Natural killer cell (primary cell): ENCODE measurements around the gene AGO1. TPM values are rescaled to one million over a fixed set of nuclear protein-coding genes. Genes with fewer than 3 reads are reported as not detected.
A peak's percentile ranks its signal among the peaks of the same experiment; 100 is the strongest.
"Not testable (repeated sequence)": the region's sequence is repeated elsewhere in the genome, so short reads cannot be mapped to it uniquely, and the experiment has no call there.

Experiments
- ATAC-seq, 3 donors: fragments of 150-1000 bp in 2 of 3; fragments of 200-7000 bp in 1 of 3; cut with Tn5 transposase; 1 replicate in 1 of 3; 2 replicates in 2 of 3; pipeline ENCODE4 v1.10.0; 2021; ENCODE audit warnings: mild to moderate bottlenecking in 2 of 3, moderate library complexity in 2 of 3
- DNase-seq, 2 donors: peaks; one replicate each; pipeline versions ENCODE4 v3.0.0 to v3.0.0-alpha.2; 2013 to 2021; ENCODE audit warnings: mixed read lengths in 1 of 2
- H3K27ac ChIP-seq: one replicate; pipeline ENCODE4 v1.5.1; 2013; ENCODE audit warnings: mild to moderate bottlenecking, low read length
- H3K27me3 ChIP-seq: one replicate; pipeline ENCODE4 v1.6.1; 2013; ENCODE audit warnings: low read length; ENCODE audit not compliant: control insufficient read depth, insufficient read depth
- H3K36me3 ChIP-seq: one replicate; pipeline ENCODE4 v1.6.1; 2013; ENCODE audit warnings: low read length; ENCODE audit not compliant: control insufficient read depth, insufficient read depth
- H3K4me1 ChIP-seq: one replicate; pipeline ENCODE4 v1.6.1; 2013; ENCODE audit warnings: low read length; ENCODE audit not compliant: control insufficient read depth, insufficient read depth
- H3K4me3 ChIP-seq: one replicate; pipeline ENCODE4 v1.5.1; 2013; ENCODE audit warnings: low read length
- H3K9me3 ChIP-seq: one replicate; pipeline ENCODE4 v1.6.1; 2013; ENCODE audit warnings: low read length; ENCODE audit not compliant: control insufficient read depth, insufficient read depth
- H3K27ac Mint-ChIP-seq, 2 donors: one replicate each; pipeline ENCODE4 v1.8.0; 2022; ENCODE audit warnings: mild to moderate bottlenecking in 2 of 2, mixed read lengths in 2 of 2, moderate library complexity in 1 of 2
- H3K27me3 Mint-ChIP-seq, 2 donors: one replicate each; pipeline ENCODE4 v1.8.0; 2022; ENCODE audit warnings: low read depth in 2 of 2, mixed read lengths in 2 of 2
- H3K36me3 Mint-ChIP-seq: one replicate; pipeline ENCODE4 v1.8.0; 2022; ENCODE audit warnings: mixed read lengths
- H3K4me1 Mint-ChIP-seq, 2 donors: one replicate each; pipeline ENCODE4 v1.8.0; 2022; ENCODE audit warnings: mixed read lengths in 2 of 2
- H3K4me3 Mint-ChIP-seq: one replicate; pipeline ENCODE4 v1.8.0; 2022; ENCODE audit warnings: mild to moderate bottlenecking, moderate library complexity, mixed read lengths
- H3K9me3 Mint-ChIP-seq, 2 donors: one replicate each; pipeline ENCODE4 v1.8.0; 2022; ENCODE audit warnings: mixed read lengths in 2 of 2
- CTCF ChIP-seq: fragments of 200-600 bp; IDR thresholded peaks from one replicate; pipeline ENCODE4 v1.8.0; 2022; ENCODE audit warnings: antibody characterized with exemption
- WGBS: methylation state at CpG from one replicate; pipeline ENCODE4 v1.1.7; 2013; ENCODE audit warnings: missing lambda C conversion rate; ENCODE audit not compliant: insufficient coverage; 5-methylcytosine and 5-hydroxymethylcytosine counted together
- intact Hi-C: fragments of 100-400 bp; cut with micrococcal nuclease; formaldehyde crosslinking; loops from one replicate; pipeline ENCODE4 v1.14.2; 2022
- total RNA-seq, 4 donors: library from RNA; stranded (reverse); fragments of 120-200 nt in 1 of 4; gene quantifications; one replicate each; pipeline versions ENCODE4 v1.2.3 to v1.2.4, GENCODE V29; 2013 to 2022

The AGO1 gene
- total RNA-seq, 3 donors from 2014 or later (not counting 1 experiment from before 2014, with no cell fraction given): 30.1 to 34.5 (median 34.3) TPM

DNA sequence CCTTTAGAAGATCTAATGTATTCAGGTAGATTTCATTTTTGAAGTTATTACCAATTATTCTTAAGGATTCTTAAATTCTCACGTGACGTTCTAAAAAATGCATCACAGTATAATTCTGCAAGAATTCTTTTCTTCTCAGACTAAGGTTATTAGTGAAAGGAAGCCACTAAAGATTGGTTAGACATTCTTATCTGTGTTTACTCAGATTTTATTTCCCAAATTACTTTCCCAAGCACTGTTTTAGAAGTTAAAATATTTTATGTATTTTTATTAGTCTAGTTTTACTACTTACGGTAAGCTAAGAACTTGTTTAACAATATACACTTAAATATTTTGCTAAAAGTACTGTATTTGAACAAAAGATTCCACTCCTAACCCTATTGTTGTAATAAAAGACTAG is 76.3 kb downstream of the AGO1 start:
- no peaks in the 10 kb centered on the region for H3K27me3 Mint-ChIP-seq
- Histone ChIP-seq H3K4me3 (no peak overlapping the region), H3K9me3 (no peaks in the 10 kb centered on the region), H3K4me1 (no peaks in the 10 kb centered on the region), H3K27me3 (no peaks in the 10 kb centered on the region), H3K27ac (no peak overlapping the region), H3K36me3 (peaks cover 3% of the 10 kb centered on the region)
- intact Hi-C loops: no loop called here
- DNase-seq (no peak), ATAC-seq (no peak)
- no CpG with 5 or more reads among the region's 3 CpGs for WGBS
- no peaks in the 10 kb centered on the region for H3K36me3 Mint-ChIP-seq
- no peak for TF ChIP-seq CTCF
- H3K27ac Mint-ChIP-seq: no peak overlapping the region
- peaks cover 6 to 14% of the 10 kb centered on the region in 2 donors for H3K4me1 Mint-ChIP-seq
- H3K9me3 Mint-ChIP-seq: no peaks in the 10 kb centered on the region
- H3K4me3 Mint-ChIP-seq: no peak overlapping the region

- Histone ChIP-seq H3K27me3 (no peaks in the 10 kb centered on the region), H3K4me1 (no peaks in the 10 kb centered on the region), H3K36me3 (peaks cover 3% of the 10 kb centered on the region), H3K9me3 (no peaks in the 10 kb centered on the region), H3K4me3 (no peak overlapping the region), H3K27ac (no peak overlapping the region)
- Mint-ChIP-seq H3K4me3 (no peak overlapping the region), H3K36me3 (peaks cover 3% of the 10 kb centered on the region), H3K9me3 (no peaks in the 10 kb centered on the region), H3K4me1 (peaks cover 8% of the 10 kb centered on the region in 2 donors), H3K27ac (no peak overlapping the region), H3K27me3 (no peaks in the 10 kb centered on the region)
- no peak for TF ChIP-seq CTCF
- no peak for ATAC-seq
- intact Hi-C loops: no loop called here
- 100% methylated on average over 2 of the region's 2 CpGs for WGBS
- DNase-seq: no peak
Measured at GRCh38 chr1:35962952-35963351, 79.9 kb downstream of the AGO1 start.

- DNase-seq, H3K4me3 Mint-ChIP-seq, ATAC-seq, H3K27ac ChIP-seq, H3K36me3 ChIP-seq, intact Hi-C loops, H3K27ac Mint-ChIP-seq, H3K4me1 Mint-ChIP-seq, H3K27me3 Mint-ChIP-seq, H3K9me3 ChIP-seq, H3K4me3 ChIP-seq, H3K4me1 ChIP-seq, H3K9me3 Mint-ChIP-seq, H3K27me3 ChIP-seq: not testable (repeated sequence)
- no CpG with 5 or more reads among the region's 1 CpG for WGBS
- peaks cover 13% of the 10 kb centered on the region for H3K36me3 Mint-ChIP-seq
Measured at GRCh38 chr1:35964277-35964676, 81.3 kb downstream of the AGO1 start.

- Histone ChIP-seq H3K27ac (no peak overlapping the region), H3K27me3 (no peaks in the 10 kb centered on the region), H3K36me3 (peaks cover 20% of the 10 kb centered on the region), H3K4me1 (no peaks in the 10 kb centered on the region), H3K9me3 (no peaks in the 10 kb centered on the region), H3K4me3 (no peak overlapping the region)
- intact Hi-C loops: no loop called here
- TF ChIP-seq CTCF: no peak
- Mint-ChIP-seq H3K9me3 (no peaks in the 10 kb centered on the region), H3K36me3 (peaks cover 13% of the 10 kb centered on the region), H3K27ac (peak overlapping the region in 1 of 2 donors; percentile 12), H3K4me1 (peaks cover 4 to 9% of the 10 kb centered on the region in 2 donors), H3K27me3 (no peaks in the 10 kb centered on the region), H3K4me3 (no peak overlapping the region)
- DNase-seq (no peak), ATAC-seq (no peak)
- no CpG with 5 or more reads among the region's 1 CpG for WGBS
Measured at GRCh38 chr1:35968396-35968795, 85.4 kb downstream of the AGO1 start.
